KMS-11 (cell line): ENCODE measurements around the gene IDUA.

ENCODE experiments used
- H2AFZ ChIP-seq: fragments of 200-600 bp; sonication (generic); 2 replicates; pipeline ENCODE4 v1.6.1; 2016; ENCODE audit warnings: antibody characterized with exemption, mixed run types, low read depth
- H3K27ac ChIP-seq: fragments of 200-600 bp; sonication (generic); 2 replicates; pipeline ENCODE4 v1.6.1; 2016; ENCODE audit warnings: mild to moderate bottlenecking, mixed run types
- H3K27me3 ChIP-seq: fragments of 200-600 bp; sonication (generic); 2 replicates; pipeline ENCODE4 v1.6.1; 2017; ENCODE audit warnings: mild to moderate bottlenecking, low read depth, mixed run types, moderate library complexity; ENCODE audit not compliant: insufficient read depth
- H3K36me3 ChIP-seq: fragments of 200-600 bp; sonication (generic); 2 replicates; pipeline ENCODE4 v1.6.1; 2017; ENCODE audit warnings: mild to moderate bottlenecking, mixed run types; ENCODE audit not compliant: insufficient read depth
- H3K4me1 ChIP-seq: fragments of 200-600 bp; sonication (generic); 2 replicates; pipeline ENCODE4 v1.6.1; 2016; ENCODE audit warnings: mild to moderate bottlenecking, low read depth, mixed run types; ENCODE audit not compliant: poor library complexity, severe bottlenecking
- H3K4me2 ChIP-seq: fragments of 200-600 bp; sonication (generic); 2 replicates; pipeline ENCODE4 v1.7.0; 2016; ENCODE audit warnings: mild to moderate bottlenecking, mixed run types
- H3K4me3 ChIP-seq: fragments of 200-600 bp; sonication (generic); IDR thresholded peaks from 2 replicates; pipeline ENCODE4 v1.6.1; 2017; ENCODE audit warnings: low read depth, low read length, mixed read lengths; ENCODE audit not compliant: insufficient read depth
- H3K79me2 ChIP-seq: fragments of 200-600 bp; sonication (generic); 2 replicates; pipeline ENCODE4 v1.6.1; 2016; ENCODE audit warnings: low read depth, mixed run types; ENCODE audit not compliant: insufficient read depth
- H3K9ac ChIP-seq: fragments of 200-600 bp; sonication (generic); 2 replicates; pipeline ENCODE4 v1.6.1; 2016; ENCODE audit warnings: mild to moderate bottlenecking, mixed run types
- H4K20me1 ChIP-seq: fragments of 200-600 bp; sonication (generic); 2 replicates; pipeline ENCODE4 v1.6.1; 2016; ENCODE audit warnings: mild to moderate bottlenecking, mixed run types; ENCODE audit not compliant: insufficient read depth
- CTCF ChIP-seq: fragments of 200-600 bp; sonication (generic); conservative IDR thresholded peaks from 2 replicates; pipeline ENCODE4 v1.6.1; 2017; ENCODE audit warnings: low read depth, mild to moderate bottlenecking, antibody characterized with exemption, low read length, moderate library complexity, mixed read lengths

IDUA gene

GRCh38 chr4:986428-986878 is 391 bp upstream of the IDUA start:
- H3K36me3 ChIP-seq = no peaks in the 10 kb centered on the region
- no peaks in the 10 kb centered on the region for H3K79me2 ChIP-seq
- peaks cover 4% of the 10 kb centered on the region; the same call in 1 of the 2 replicates for H3K27me3 ChIP-seq
- no peaks in the 10 kb centered on the region for H4K20me1 ChIP-seq
- H3K4me3 ChIP-seq = no peak overlapping the region
- H2AFZ ChIP-seq = no peak overlapping the region
- no peak for TF ChIP-seq CTCF
- H3K27ac ChIP-seq = no peak overlapping the region
- no peaks in the 10 kb centered on the region for H3K4me1 ChIP-seq
- H3K4me2 ChIP-seq = no peak overlapping the region
- H3K9ac ChIP-seq = no peak overlapping the region

DNA sequence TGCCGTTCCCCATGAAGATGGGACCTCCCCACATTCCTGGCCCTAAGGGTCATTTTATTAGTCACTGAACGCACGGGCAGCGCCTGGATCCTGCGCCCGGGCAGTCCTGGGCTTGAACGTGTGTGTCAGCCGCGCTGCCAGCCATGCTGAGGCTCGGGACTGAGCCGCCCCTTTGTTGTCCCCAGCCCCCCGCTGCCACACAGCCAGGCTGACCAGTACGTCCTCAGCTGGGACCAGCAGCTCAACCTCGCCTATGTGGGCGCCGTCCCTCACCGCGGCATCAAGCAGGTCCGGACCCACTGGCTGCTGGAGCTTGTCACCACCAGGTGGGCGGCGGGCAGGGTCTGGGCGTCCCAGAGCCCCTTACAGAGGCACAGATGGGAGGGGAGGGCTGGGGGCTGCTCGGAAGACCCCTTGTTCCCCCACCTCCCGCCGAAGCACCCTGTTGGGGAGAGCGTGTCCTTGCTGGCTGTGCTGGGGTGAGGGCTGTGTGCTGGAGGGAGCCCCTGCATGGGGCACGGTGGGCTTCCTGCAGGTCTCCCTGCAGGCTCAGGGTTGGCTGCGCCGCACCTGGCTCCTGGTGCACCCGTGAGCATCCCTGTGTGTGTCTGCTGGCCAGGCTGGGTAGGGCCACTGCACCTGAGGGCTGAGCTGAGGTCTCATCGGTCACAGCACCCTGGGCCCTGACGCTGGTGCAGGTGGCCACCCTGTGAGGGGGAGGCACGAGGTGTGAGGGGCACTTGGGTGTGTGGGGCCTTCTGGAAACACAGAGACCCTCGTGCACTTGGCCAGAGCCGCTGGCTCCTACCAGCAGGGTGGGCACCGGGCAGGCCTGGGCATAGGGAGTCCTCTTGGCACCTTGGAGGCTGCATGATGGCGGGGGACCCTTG is 1.0 kb downstream of the IDUA start:
- Histone ChIP-seq H3K79me2 (no peaks in the 10 kb centered on the region), H2AFZ (no peak overlapping the region), H3K4me2 (no peak overlapping the region), H3K4me1 (no peaks in the 10 kb centered on the region), H4K20me1 (no peaks in the 10 kb centered on the region), H3K27ac (no peak overlapping the region), H3K36me3 (no peaks in the 10 kb centered on the region), H3K27me3 (peaks cover 4% of the 10 kb centered on the region; the same call in 1 of the 2 replicates), H3K9ac (no peak overlapping the region), H3K4me3 (no peak overlapping the region)
- TF ChIP-seq CTCF = no peak

DNA sequence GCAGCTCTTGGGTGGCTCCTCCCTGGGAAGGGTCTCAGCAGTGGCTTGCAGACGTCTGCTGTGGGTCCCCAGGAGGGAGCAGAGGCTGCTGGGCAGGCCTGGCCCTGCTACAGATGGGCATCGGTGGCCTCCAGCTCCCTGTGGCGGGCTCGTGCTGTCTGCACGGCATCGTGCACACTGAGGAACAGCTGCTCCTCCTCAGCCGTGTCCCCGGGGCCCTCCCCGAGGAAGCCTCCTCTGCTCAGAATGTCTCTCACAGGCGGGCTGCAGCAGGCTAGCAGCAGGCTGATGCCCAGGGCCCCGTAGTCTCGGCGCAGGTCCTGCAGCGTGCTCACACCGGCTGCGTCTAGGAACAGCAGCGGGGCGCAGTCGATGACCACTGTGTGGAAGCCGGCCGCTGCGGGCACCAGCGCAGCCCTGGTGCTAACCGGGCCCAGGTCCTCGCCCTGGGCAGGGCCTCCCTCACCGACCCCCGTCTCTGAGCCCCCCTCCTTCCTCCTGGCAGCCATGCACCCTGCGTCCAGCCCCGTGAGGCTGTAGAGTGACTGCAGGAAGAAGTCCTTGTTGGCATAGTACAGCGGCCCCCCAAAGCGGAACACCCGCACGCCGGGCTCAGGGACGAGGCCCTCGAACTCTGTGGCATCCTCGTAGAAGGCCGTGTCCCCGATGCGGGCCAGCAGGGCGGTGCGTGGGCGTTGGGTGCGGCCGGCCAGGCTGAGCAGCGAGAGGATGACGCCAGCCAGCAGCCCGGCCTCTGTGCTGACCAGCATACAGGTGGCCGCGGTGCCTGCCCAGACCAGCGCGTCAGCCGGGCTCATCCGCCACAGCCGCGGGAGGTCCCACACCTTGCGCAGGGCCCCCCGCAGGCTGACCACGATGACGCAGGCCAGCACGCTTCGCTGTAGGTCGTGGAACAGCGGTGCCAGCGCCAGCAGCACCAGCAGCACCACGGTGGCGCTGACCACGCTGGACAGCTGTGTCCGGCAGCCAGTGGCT is 2.2 kb downstream of the IDUA start:
- Histone ChIP-seq H3K4me3 (no peak overlapping the region), H3K79me2 (no peaks in the 10 kb centered on the region), H3K4me1 (no peaks in the 10 kb centered on the region), H2AFZ (no peak overlapping the region), H3K9ac (no peak overlapping the region), H3K4me2 (no peak overlapping the region), H4K20me1 (no peaks in the 10 kb centered on the region), H3K27ac (no peak overlapping the region), H3K27me3 (peaks cover 3% of the 10 kb centered on the region; the same call in 1 of the 2 replicates), H3K36me3 (no peaks in the 10 kb centered on the region)
- TF ChIP-seq CTCF = no peak

- H3K4me1 ChIP-seq = no peaks in the 10 kb centered on the region
- no peak overlapping the region for H2AFZ ChIP-seq
- H4K20me1 ChIP-seq = no peaks in the 10 kb centered on the region
- no peaks in the 10 kb centered on the region for H3K36me3 ChIP-seq
- H3K79me2 ChIP-seq = no peaks in the 10 kb centered on the region
- no peak overlapping the region for H3K27ac ChIP-seq
- no peak overlapping the region for H3K4me2 ChIP-seq
- TF ChIP-seq CTCF = no peak
- no peaks in the 10 kb centered on the region for H3K27me3 ChIP-seq
- no peak overlapping the region for H3K4me3 ChIP-seq
- no peak overlapping the region for H3K9ac ChIP-seq
Observed at GRCh38 chr4:989722-990471, 3.1 kb downstream of the IDUA start.
